H9 (cell line): ENCODE results near the gene ALDH6A1. TPM values are rescaled to one million over a fixed set of nuclear protein-coding genes. Genes with fewer than 3 reads are reported as not detected.

Experiments
- DNase-seq: peaks from one replicate; pipeline ENCODE4 v3.0.0-alpha.2; 2017
- H2AFZ ChIP-seq: one replicate; pipeline ENCODE4 v1.6.1; 2013; ENCODE audit warnings: mild to moderate bottlenecking, low read length, control low read depth, moderate library complexity
- H2AK5ac ChIP-seq: 2 replicates; pipeline ENCODE4 v1.6.1; 2013; ENCODE audit warnings: low read length, control low read depth, mixed read lengths; ENCODE audit not compliant: insufficient read length
- H2BK120ac ChIP-seq: one replicate; pipeline ENCODE4 v1.6.1; 2013; ENCODE audit warnings: low read depth, mild to moderate bottlenecking, low read length, control low read depth, inconsistent platforms; ENCODE audit not compliant: poor library complexity, severe bottlenecking
- H2BK12ac ChIP-seq: 2 replicates; pipeline ENCODE4 v1.6.1; 2013; ENCODE audit warnings: low read length, control low read depth, mixed read lengths, low read depth; ENCODE audit not compliant: insufficient read length
- H2BK15ac ChIP-seq: 2 replicates; pipeline ENCODE4 v1.6.1; 2013; ENCODE audit warnings: low read depth, low read length, control low read depth
- H2BK20ac ChIP-seq: one replicate; pipeline ENCODE4 v1.6.1; 2013; ENCODE audit warnings: low read depth, mild to moderate bottlenecking, low read length, control low read depth, inconsistent platforms; ENCODE audit not compliant: poor library complexity, severe bottlenecking
- H2BK5ac ChIP-seq: 2 replicates; pipeline ENCODE4 v1.6.1; 2013; ENCODE audit warnings: low read length, control low read depth, mixed read lengths; ENCODE audit not compliant: insufficient read length
- H3K14ac ChIP-seq: 2 replicates; pipeline ENCODE4 v1.6.1; 2013; ENCODE audit warnings: low read length, control low read depth; ENCODE audit not compliant: insufficient read depth
- H3K18ac ChIP-seq: 2 replicates; pipeline ENCODE4 v1.6.1; 2013; ENCODE audit warnings: low read depth, mild to moderate bottlenecking, mixed read lengths, low read length, control low read depth; ENCODE audit not compliant: insufficient read length
- H3K23ac ChIP-seq: 2 replicates; pipeline ENCODE4 v1.6.1; 2013; ENCODE audit warnings: low read length, control low read depth, mixed read lengths, low read depth; ENCODE audit not compliant: insufficient read length
- H3K23me2 ChIP-seq: 2 replicates; pipeline ENCODE4 v1.6.1; 2013; ENCODE audit warnings: low read depth, mild to moderate bottlenecking, mixed read lengths, low read length, control low read depth; ENCODE audit not compliant: insufficient read length, poor library complexity, severe bottlenecking
- H3K27ac ChIP-seq: 2 replicates; pipeline ENCODE4 v1.5.1; 2013; ENCODE audit warnings: low read length, control low read depth, mixed read lengths, low read depth; ENCODE audit not compliant: insufficient read length
- H3K27me3 ChIP-seq: 2 replicates; pipeline ENCODE4 v1.6.1; 2013; ENCODE audit warnings: low read length, control low read depth, inconsistent platforms; ENCODE audit not compliant: insufficient read depth
- H3K4ac ChIP-seq: 2 replicates; pipeline ENCODE4 v1.6.1; 2013; ENCODE audit warnings: low read depth, mild to moderate bottlenecking, control low read depth, inconsistent platforms, low read length, moderate library complexity
- H3K4me1 ChIP-seq: 2 replicates; pipeline ENCODE4 v1.6.1; 2013; ENCODE audit warnings: low read length, control low read depth, inconsistent platforms; ENCODE audit not compliant: insufficient read depth
- H3K4me2 ChIP-seq: 2 replicates; pipeline ENCODE4 v1.6.1; 2013; ENCODE audit warnings: low read length, control low read depth, mixed read lengths; ENCODE audit not compliant: insufficient read length, insufficient read depth
- H3K56ac ChIP-seq: 2 replicates; pipeline ENCODE4 v1.6.1; 2013; ENCODE audit warnings: low read depth, mild to moderate bottlenecking, mixed read lengths, low read length, control low read depth; ENCODE audit not compliant: insufficient read length
- H3K79me1 ChIP-seq: 2 replicates; pipeline ENCODE4 v1.6.1; 2013; ENCODE audit warnings: low read depth, mild to moderate bottlenecking, moderate library complexity, low read length, control low read depth, inconsistent platforms; ENCODE audit not compliant: insufficient read depth, poor library complexity, severe bottlenecking
- H3K79me2 ChIP-seq: 2 replicates; pipeline ENCODE4 v1.6.1; 2013; ENCODE audit warnings: low read length, control low read depth, inconsistent platforms; ENCODE audit not compliant: insufficient read depth
- H3K9ac ChIP-seq: 2 replicates; pipeline ENCODE4 v1.6.1; 2013; ENCODE audit warnings: low read length, control low read depth, mixed read lengths; ENCODE audit not compliant: insufficient read length; ENCODE audit errors: extremely low read depth
- H3K9me3 ChIP-seq: one replicate; pipeline ENCODE4 v1.6.1; 2013; ENCODE audit warnings: low read depth, low read length, inconsistent platforms; ENCODE audit not compliant: control insufficient read depth
- H3T11ph ChIP-seq: one replicate; pipeline ENCODE4 v1.6.1; 2013; ENCODE audit warnings: mild to moderate bottlenecking, low read length, control low read depth, inconsistent platforms
- H4K20me1 ChIP-seq: one replicate; pipeline ENCODE4 v1.6.1; 2013; ENCODE audit not compliant: control insufficient read depth, insufficient read length, insufficient read depth
- H4K5ac ChIP-seq: 2 replicates; pipeline ENCODE4 v1.6.1; 2013; ENCODE audit warnings: low read depth, mild to moderate bottlenecking, mixed read lengths, low read length, control low read depth; ENCODE audit not compliant: insufficient read length
- H4K8ac ChIP-seq: replicated peaks from 2 replicates; pipeline ENCODE4 v1.6.1; 2013; ENCODE audit warnings: low read length, control low read depth, mixed read lengths, low read depth; ENCODE audit not compliant: insufficient read length
- H4K91ac ChIP-seq: 2 replicates; pipeline ENCODE4 v1.6.1; 2013; ENCODE audit warnings: low read depth, mild to moderate bottlenecking, moderate library complexity, mixed read lengths, low read length, control low read depth; ENCODE audit not compliant: insufficient read length
- H3K27ac Mint-ChIP-seq, 3 experiments: 2 replicates in 2 of 3; 3 replicates in 1 of 3; pipeline ENCODE4 v1.8.0; 2020 to 2021; ENCODE audit warnings: mixed read lengths in 3 of 3, mild to moderate bottlenecking in 1 of 3, moderate library complexity in 1 of 3
- H3K27me3 Mint-ChIP-seq: 2 replicates; pipeline ENCODE4 v1.8.0; 2021; ENCODE audit warnings: low read depth, mild to moderate bottlenecking, moderate library complexity, mixed read lengths
- H3K36me3 Mint-ChIP-seq, 3 experiments: 2 replicates in 2 of 3; 3 replicates in 1 of 3; pipeline ENCODE4 v1.8.0; 2020 to 2021; ENCODE audit warnings: low read depth in 3 of 3, mixed read lengths in 3 of 3; ENCODE audit not compliant: insufficient read depth in 1 of 3
- H3K4me1 Mint-ChIP-seq, 2 experiments: 2 replicates each; pipeline ENCODE4 v1.8.0; 2020; ENCODE audit warnings: mixed read lengths in 2 of 2
- H3K4me3 Mint-ChIP-seq, 2 experiments: 2 replicates in 1 of 2; 3 replicates in 1 of 2; pipeline ENCODE4 v1.8.0; 2020 to 2021; ENCODE audit warnings: mild to moderate bottlenecking in 2 of 2, mixed read lengths in 2 of 2, moderate library complexity in 1 of 2
- H3K9me3 Mint-ChIP-seq, 2 experiments: 2 replicates in 1 of 2; 3 replicates in 1 of 2; pipeline ENCODE4 v1.8.0; 2020; ENCODE audit warnings: mild to moderate bottlenecking in 2 of 2, mixed read lengths in 2 of 2, moderate library complexity in 1 of 2
- CTCF ChIP-seq: fragments of 200-600 bp; sonication (generic); conservative IDR thresholded peaks from 3 replicates; pipeline ENCODE4 v1.8.0; 2021; ENCODE audit warnings: antibody characterized with exemption, mild to moderate bottlenecking
- WGBS: extraction: QIAGEN DNeasy Blood & Tissue Kit; methylation state at CpG from one replicate; pipeline ENCODE4 v1.1.7; 2013; ENCODE audit warnings: missing lambda C conversion rate, low lambda C conversion rate, mixed read lengths; ENCODE audit not compliant: insufficient read length; ENCODE audit errors: extremely low coverage; 5-methylcytosine and 5-hydroxymethylcytosine counted together
- total RNA-seq: library from RNA; stranded (reverse); gene quantifications from 2 replicates; pipeline ENCODE4 v1.2.1, GENCODE V29; 2021

The ALDH6A1 gene
- total RNA-seq, 1 experiment from 2014 or later = 37.8 TPM

DNA sequence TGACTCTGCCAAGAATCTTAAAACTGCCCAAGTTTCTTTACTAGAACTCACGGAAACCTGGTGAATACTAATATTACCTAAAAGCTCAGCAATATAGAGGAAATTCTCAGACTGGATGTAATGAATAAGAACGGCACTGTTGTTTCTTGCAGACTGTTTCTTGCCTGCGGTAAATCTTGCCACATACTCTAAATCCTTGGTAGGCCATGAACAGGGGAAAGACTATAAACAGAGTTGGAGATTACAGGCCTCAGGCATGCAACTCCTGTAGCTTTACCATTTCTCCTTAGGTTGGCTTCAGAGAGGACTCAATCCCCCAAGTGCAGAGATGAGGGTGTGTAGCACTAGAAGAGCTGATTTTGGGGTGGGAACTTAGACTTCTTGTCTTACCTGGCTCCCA lies 1.1 kb downstream of the ALDH6A1 start:
- H3K9me3 ChIP-seq = no peaks in the 10 kb centered on the region
- no peak overlapping the region for H2BK120ac ChIP-seq
- Mint-ChIP-seq H3K4me1 (peaks cover 11 to 15% of the 10 kb centered on the region in 2 experiments), H3K36me3 (no peaks in the 10 kb centered on the region; a peak in 1 of 7 replicates), H3K4me3 (peak overlapping the region; percentile 96 to 98), H3K27me3 (no peaks in the 10 kb centered on the region; the same call in 1 of the 2 replicates), H3K9me3 (no peaks in the 10 kb centered on the region; a peak in 1 of 5 replicates), H3K27ac (peak overlapping the region in 1 of 3 experiments; percentile 20; a peak in 1 of 7 replicates)
- H4K20me1 ChIP-seq = no peaks in the 10 kb centered on the region
- H3K79me2 ChIP-seq = no peaks in the 10 kb centered on the region; the same call in 1 of the 2 replicates
- DNase-seq = no peak
- no peak overlapping the region for H2BK12ac ChIP-seq
- H3K27ac ChIP-seq = no peak overlapping the region
- H4K8ac ChIP-seq = no peak overlapping the region
- H3K23ac ChIP-seq = no peak overlapping the region
- no peak overlapping the region for H3K18ac ChIP-seq
- H3K4ac ChIP-seq = no peak overlapping the region
- H3K4me2 ChIP-seq = peak overlapping the region; percentile 58
- peaks cover 4% of the 10 kb centered on the region for H3K23me2 ChIP-seq
- H3K27me3 ChIP-seq = no peaks in the 10 kb centered on the region
- no peak overlapping the region for H2AFZ ChIP-seq
- H3K14ac ChIP-seq = no peak overlapping the region
- H3K79me1 ChIP-seq = no peaks in the 10 kb centered on the region
- no peak overlapping the region for H4K5ac ChIP-seq
- H3K4me1 ChIP-seq = no peaks in the 10 kb centered on the region
- no peak overlapping the region for H3K56ac ChIP-seq
- H4K91ac ChIP-seq = no peak overlapping the region
- no peak overlapping the region for H3T11ph ChIP-seq
- H3K9ac ChIP-seq = peak overlapping the region; percentile 86
- no CpG with 5 or more reads among the region's 3 CpGs for WGBS
- H2AK5ac ChIP-seq = no peak overlapping the region
- no peak overlapping the region for H2BK15ac ChIP-seq
- H2BK20ac ChIP-seq = no peak overlapping the region
- no peak for TF ChIP-seq CTCF
- no peak overlapping the region for H2BK5ac ChIP-seq
